ENCODE data around the gene SMYD2. TPM values are rescaled to one million over a fixed set of nuclear protein-coding genes. Genes with fewer than 3 reads are reported as not detected.
A peak's percentile ranks its signal among the peaks of the same experiment; 100 is the strongest.

The SMYD2 gene
- total and polyA plus RNA-seq, 2 experiments from 2014 or later, result 3.6 to 5.9 TPM

DNA sequence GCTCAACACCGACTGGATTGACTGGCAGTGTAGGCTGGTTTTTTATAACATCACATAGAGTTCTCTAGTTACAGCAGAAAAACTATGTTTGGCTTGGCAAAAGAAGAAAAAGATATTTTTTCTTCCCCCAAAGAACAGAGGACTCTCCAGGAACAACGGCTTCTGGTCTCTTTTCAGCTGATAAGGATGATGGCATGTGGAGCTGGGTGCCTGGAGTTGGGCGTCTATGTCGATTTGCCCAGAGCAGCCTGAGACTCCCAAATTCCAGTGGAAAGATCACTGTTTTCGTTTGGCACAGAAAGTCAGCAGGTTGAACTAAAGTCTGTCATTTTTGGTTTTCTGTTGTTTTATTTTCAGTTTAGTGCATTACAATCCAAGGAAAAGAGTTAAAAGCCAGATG lies 91.1 kb downstream of the SMYD2 start:
- H3K4me3 ChIP-seq, result no peak overlapping the region
- H2AFZ ChIP-seq, result no peak overlapping the region
- Mint-ChIP-seq H3K4me1 (peaks cover 6% of the 10 kb centered on the region; the same call in 2 of the 3 replicates), H3K27ac (no peak overlapping the region), H3K9me3 (no peaks in the 10 kb centered on the region), H3K36me3 (ENCODE audit: low read depth) (peaks cover 19% of the 10 kb centered on the region), H3K27me3 (ENCODE audit: insufficient read depth, low read depth, poor library complexity) (no peaks in the 10 kb centered on the region), H3K4me3 (no peak overlapping the region)
- no peaks in the 10 kb centered on the region for H3F3A ChIP-seq (replicated peaks; ENCODE audit: low read depth)
- no peaks in the 10 kb centered on the region for H3K27me3 ChIP-seq (ENCODE audit: insufficient read depth)
- peaks cover 14% of the 10 kb centered on the region for H3K36me3 ChIP-seq (ENCODE audit: insufficient read depth)
- no peaks in the 10 kb centered on the region for H3K9me2 ChIP-seq (ENCODE audit: insufficient read depth)
- no peaks in the 10 kb centered on the region for H4K20me1 ChIP-seq (replicated peaks; ENCODE audit: insufficient read depth)
- no peak for ATAC-seq
- no peaks in the 10 kb centered on the region; the same call in 1 of the 2 replicates for H3K4me1 ChIP-seq (ENCODE audit: insufficient read depth)
- no peak overlapping the region for H3K4me2 ChIP-seq
- no peaks in the 10 kb centered on the region for H3K79me2 ChIP-seq (replicated peaks; ENCODE audit: insufficient read depth)
- H3K27ac ChIP-seq (ENCODE audit: low read depth), result no peak overlapping the region; the same call in 1 of the 2 replicates
- DNase-seq (ENCODE audit: low spot score), result no peak
- TF ChIP-seq ZNF331 (CRISPR knock-in tag; IDR thresholded peaks at IDR 0.05; ENCODE audit: low read depth) (no peak), STAT1 (IDR thresholded peaks at IDR 0.05; ENCODE audit: unreplicated experiment) (no peak), CREB1 (CRISPR knock-in tag; IDR thresholded peaks at IDR 0.05; ENCODE audit: low read depth) (no peak), ZNF114 (CRISPR knock-in tag; IDR thresholded peaks at IDR 0.05) (no peak), EZH2 (IDR thresholded peaks at IDR 0.05; ENCODE audit: low read depth, unreplicated experiment) (no peak), EZH2phosphoT487 (IDR thresholded peaks at IDR 0.05; ENCODE audit: unreplicated experiment) (no peak)
- TF ChIP-seq, protein P1, sequence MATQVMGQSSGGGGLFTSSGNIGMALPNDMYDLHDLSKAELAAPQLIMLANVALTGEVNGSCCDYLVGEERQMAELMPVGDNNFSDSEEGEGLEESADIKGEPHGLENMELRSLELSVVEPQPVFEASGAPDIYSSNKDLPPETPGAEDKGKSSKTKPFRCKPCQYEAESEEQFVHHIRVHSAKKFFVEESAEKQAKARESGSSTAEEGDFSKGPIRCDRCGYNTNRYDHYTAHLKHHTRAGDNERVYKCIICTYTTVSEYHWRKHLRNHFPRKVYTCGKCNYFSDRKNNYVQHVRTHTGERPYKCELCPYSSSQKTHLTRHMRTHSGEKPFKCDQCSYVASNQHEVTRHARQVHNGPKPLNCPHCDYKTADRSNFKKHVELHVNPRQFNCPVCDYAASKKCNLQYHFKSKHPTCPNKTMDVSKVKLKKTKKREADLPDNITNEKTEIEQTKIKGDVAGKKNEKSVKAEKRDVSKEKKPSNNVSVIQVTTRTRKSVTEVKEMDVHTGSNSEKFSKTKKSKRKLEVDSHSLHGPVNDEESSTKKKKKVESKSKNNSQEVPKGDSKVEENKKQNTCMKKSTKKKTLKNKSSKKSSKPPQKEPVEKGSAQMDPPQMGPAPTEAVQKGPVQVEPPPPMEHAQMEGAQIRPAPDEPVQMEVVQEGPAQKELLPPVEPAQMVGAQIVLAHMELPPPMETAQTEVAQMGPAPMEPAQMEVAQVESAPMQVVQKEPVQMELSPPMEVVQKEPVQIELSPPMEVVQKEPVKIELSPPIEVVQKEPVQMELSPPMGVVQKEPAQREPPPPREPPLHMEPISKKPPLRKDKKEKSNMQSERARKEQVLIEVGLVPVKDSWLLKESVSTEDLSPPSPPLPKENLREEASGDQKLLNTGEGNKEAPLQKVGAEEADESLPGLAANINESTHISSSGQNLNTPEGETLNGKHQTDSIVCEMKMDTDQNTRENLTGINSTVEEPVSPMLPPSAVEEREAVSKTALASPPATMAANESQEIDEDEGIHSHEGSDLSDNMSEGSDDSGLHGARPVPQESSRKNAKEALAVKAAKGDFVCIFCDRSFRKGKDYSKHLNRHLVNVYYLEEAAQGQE (IDR thresholded peaks at IDR 0.05; ENCODE audit: unreplicated experiment), result no peak
- TF ChIP-seq, protein P2, sequence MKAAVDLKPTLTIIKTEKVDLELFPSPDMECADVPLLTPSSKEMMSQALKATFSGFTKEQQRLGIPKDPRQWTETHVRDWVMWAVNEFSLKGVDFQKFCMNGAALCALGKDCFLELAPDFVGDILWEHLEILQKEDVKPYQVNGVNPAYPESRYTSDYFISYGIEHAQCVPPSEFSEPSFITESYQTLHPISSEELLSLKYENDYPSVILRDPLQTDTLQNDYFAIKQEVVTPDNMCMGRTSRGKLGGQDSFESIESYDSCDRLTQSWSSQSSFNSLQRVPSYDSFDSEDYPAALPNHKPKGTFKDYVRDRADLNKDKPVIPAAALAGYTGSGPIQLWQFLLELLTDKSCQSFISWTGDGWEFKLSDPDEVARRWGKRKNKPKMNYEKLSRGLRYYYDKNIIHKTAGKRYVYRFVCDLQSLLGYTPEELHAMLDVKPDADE (IDR thresholded peaks at IDR 0.05), result no peak

DNA sequence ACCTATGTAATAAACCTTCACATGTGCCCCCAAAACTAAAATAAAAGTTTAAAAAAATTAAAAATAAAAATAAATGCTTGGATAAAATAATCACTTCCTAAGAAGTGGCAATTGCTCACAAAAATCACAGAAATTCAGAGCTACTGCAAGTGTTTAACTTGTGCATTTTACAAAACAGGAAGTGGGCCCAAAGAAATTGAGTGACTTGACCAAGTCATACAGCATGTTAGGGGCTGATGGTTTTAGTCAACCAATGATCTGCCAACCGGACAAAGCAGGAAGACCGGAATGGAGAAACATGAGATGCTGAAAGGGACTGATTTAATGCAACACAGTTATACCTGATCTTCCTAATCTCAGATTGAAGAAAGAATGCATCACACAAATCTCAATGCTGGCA lies 96.5 kb downstream of the SMYD2 start:
- no peak for ATAC-seq
- H3K79me2 ChIP-seq (replicated peaks; ENCODE audit: insufficient read depth), result no peaks in the 10 kb centered on the region
- DNase-seq (ENCODE audit: low spot score), result no peak
- H3F3A ChIP-seq (replicated peaks; ENCODE audit: low read depth), result no peaks in the 10 kb centered on the region
- H3K27me3 ChIP-seq (ENCODE audit: insufficient read depth), result no peaks in the 10 kb centered on the region
- no peak overlapping the region for H3K27ac ChIP-seq (ENCODE audit: low read depth)
- no peak overlapping the region for H3K4me2 ChIP-seq
- no peak overlapping the region for H3K4me3 ChIP-seq
- H3K36me3 ChIP-seq (ENCODE audit: insufficient read depth), result peaks cover 12% of the 10 kb centered on the region
- no peaks in the 10 kb centered on the region for H4K20me1 ChIP-seq (replicated peaks; ENCODE audit: insufficient read depth)
- H3K4me1 ChIP-seq (ENCODE audit: insufficient read depth), result peaks cover 25% of the 10 kb centered on the region
- no peak overlapping the region for H3K4me3 Mint-ChIP-seq
- H3K9me3 Mint-ChIP-seq, result no peaks in the 10 kb centered on the region
- peaks cover 23% of the 10 kb centered on the region for H3K4me1 Mint-ChIP-seq
- H3K36me3 Mint-ChIP-seq (ENCODE audit: low read depth), result peaks cover 18% of the 10 kb centered on the region
- no peak overlapping the region for H2AFZ ChIP-seq
- H3K27me3 Mint-ChIP-seq (ENCODE audit: insufficient read depth, low read depth, poor library complexity), result peaks cover 5% of the 10 kb centered on the region
- no peaks in the 10 kb centered on the region for H3K9me2 ChIP-seq (ENCODE audit: insufficient read depth)
- H3K27ac Mint-ChIP-seq, result peak overlapping the region; percentile 53; the same call in 1 of the 2 replicates
- TF ChIP-seq, protein P3, sequence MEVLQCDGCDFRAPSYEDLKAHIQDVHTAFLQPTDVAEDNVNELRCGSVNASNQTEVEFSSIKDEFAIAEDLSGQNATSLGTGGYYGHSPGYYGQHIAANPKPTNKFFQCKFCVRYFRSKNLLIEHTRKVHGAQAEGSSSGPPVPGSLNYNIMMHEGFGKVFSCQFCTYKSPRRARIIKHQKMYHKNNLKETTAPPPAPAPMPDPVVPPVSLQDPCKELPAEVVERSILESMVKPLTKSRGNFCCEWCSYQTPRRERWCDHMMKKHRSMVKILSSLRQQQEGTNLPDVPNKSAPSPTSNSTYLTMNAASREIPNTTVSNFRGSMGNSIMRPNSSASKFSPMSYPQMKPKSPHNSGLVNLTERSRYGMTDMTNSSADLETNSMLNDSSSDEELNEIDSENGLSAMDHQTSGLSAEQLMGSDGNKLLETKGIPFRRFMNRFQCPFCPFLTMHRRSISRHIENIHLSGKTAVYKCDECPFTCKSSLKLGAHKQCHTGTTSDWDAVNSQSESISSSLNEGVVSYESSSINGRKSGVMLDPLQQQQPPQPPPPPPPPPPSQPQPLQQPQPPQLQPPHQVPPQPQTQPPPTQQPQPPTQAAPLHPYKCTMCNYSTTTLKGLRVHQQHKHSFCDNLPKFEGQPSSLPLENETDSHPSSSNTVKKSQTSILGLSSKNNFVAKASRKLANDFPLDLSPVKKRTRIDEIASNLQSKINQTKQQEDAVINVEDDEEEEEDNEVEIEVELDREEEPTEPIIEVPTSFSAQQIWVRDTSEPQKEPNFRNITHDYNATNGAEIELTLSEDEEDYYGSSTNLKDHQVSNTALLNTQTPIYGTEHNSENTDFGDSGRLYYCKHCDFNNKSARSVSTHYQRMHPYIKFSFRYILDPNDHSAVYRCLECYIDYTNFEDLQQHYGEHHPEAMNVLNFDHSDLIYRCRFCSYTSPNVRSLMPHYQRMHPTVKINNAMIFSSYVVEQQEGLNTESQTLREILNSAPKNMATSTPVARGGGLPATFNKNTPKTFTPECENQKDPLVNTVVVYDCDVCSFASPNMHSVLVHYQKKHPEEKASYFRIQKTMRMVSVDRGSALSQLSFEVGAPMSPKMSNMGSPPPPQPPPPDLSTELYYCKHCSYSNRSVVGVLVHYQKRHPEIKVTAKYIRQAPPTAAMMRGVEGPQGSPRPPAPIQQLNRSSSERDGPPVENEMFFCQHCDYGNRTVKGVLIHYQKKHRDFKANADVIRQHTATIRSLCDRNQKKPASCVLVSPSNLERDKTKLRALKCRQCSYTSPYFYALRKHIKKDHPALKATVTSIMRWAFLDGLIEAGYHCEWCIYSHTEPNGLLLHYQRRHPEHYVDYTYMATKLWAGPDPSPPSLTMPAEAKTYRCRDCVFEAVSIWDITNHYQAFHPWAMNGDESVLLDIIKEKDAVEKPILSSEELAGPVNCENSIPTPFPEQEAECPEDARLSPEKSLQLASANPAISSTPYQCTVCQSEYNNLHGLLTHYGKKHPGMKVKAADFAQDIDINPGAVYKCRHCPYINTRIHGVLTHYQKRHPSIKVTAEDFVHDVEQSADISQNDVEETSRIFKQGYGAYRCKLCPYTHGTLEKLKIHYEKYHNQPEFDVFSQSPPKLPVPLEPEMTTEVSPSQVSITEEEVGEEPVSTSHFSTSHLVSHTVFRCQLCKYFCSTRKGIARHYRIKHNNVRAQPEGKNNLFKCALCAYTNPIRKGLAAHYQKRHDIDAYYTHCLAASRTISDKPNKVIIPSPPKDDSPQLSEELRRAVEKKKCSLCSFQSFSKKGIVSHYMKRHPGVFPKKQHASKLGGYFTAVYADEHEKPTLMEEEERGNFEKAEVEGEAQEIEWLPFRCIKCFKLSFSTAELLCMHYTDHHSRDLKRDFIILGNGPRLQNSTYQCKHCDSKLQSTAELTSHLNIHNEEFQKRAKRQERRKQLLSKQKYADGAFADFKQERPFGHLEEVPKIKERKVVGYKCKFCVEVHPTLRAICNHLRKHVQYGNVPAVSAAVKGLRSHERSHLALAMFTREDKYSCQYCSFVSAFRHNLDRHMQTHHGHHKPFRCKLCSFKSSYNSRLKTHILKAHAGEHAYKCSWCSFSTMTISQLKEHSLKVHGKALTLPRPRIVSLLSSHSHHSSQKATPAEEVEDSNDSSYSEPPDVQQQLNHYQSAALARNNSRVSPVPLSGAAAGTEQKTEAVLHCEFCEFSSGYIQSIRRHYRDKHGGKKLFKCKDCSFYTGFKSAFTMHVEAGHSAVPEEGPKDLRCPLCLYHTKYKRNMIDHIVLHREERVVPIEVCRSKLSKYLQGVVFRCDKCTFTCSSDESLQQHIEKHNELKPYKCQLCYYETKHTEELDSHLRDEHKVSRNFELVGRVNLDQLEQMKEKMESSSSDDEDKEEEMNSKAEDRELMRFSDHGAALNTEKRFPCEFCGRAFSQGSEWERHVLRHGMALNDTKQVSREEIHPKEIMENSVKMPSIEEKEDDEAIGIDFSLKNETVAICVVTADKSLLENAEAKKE (CRISPR knock-in tag; IDR thresholded peaks at IDR 0.05), result no peak
- TF ChIP-seq, protein P4, sequence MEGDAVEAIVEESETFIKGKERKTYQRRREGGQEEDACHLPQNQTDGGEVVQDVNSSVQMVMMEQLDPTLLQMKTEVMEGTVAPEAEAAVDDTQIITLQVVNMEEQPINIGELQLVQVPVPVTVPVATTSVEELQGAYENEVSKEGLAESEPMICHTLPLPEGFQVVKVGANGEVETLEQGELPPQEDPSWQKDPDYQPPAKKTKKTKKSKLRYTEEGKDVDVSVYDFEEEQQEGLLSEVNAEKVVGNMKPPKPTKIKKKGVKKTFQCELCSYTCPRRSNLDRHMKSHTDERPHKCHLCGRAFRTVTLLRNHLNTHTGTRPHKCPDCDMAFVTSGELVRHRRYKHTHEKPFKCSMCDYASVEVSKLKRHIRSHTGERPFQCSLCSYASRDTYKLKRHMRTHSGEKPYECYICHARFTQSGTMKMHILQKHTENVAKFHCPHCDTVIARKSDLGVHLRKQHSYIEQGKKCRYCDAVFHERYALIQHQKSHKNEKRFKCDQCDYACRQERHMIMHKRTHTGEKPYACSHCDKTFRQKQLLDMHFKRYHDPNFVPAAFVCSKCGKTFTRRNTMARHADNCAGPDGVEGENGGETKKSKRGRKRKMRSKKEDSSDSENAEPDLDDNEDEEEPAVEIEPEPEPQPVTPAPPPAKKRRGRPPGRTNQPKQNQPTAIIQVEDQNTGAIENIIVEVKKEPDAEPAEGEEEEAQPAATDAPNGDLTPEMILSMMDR (conservative IDR thresholded peaks at IDR 0.05; ENCODE audit: low read depth in 2 of 2), result no peak

All from GM23338 (cell line).